A172 (cell line): ENCODE measurements around the gene C14orf132. TPM values are rescaled to one million over a fixed set of nuclear protein-coding genes. Genes with fewer than 3 reads are reported as not detected.
A peak's percentile ranks its signal among the peaks of the same experiment; 100 is the strongest.

ENCODE experiments used
- DNase-seq: peaks from one replicate; pipeline ENCODE4 v3.0.0-alpha.2; 2015; ENCODE audit warnings: low spot score
- total RNA-seq: library from RNA; depleted of rRNA; stranded (reverse); fragments of >200 nt; shearing (Covaris generic); gene quantifications from 2 replicates; pipeline ENCODE4 v1.2.3, GENCODE V29; 2014

C14orf132 gene
- total RNA-seq, 1 experiment from 2014 or later = 9.5 TPM

GRCh38 chr14:96082420-96083300 is 43.5 kb downstream of the C14orf132 start:
- DNase-seq = no peak

- DNase-seq = no peak
These were observed 44.6 kb downstream of the C14orf132 start for GRCh38 chr14:96083667-96084320.

GRCh38 chr14:96084796-96085195 is 45.6 kb downstream of the C14orf132 start:
- no peak for DNase-seq

GRCh38 chr14:96085369-96085768 is 46.2 kb downstream of the C14orf132 start:
- DNase-seq = no peak

- peak; percentile 67 for DNase-seq
These were observed 46.9 kb downstream of the C14orf132 start for GRCh38 chr14:96086032-96086431.

- DNase-seq = peak; percentile 16
These were observed 47.5 kb downstream of the C14orf132 start for GRCh38 chr14:96086574-96087077.

- DNase-seq = no peak
These were observed 48.9 kb downstream of the C14orf132 start for GRCh38 chr14:96088074-96088473.

- no peak for DNase-seq
These were observed 49.3 kb downstream of the C14orf132 start for GRCh38 chr14:96088481-96088880.

- DNase-seq = no peak
These were observed 49.7 kb downstream of the C14orf132 start for GRCh38 chr14:96088911-96089310.

- no peak for DNase-seq
These were observed 50.2 kb downstream of the C14orf132 start for GRCh38 chr14:96089401-96089800.

- peak; percentile 6 for DNase-seq
These were observed 51.4 kb downstream of the C14orf132 start for GRCh38 chr14:96090441-96091148.

GRCh38 chr14:96091149-96091693 is 52.1 kb downstream of the C14orf132 start:
- DNase-seq = no peak

GRCh38 chr14:96091941-96092411 is 52.8 kb downstream of the C14orf132 start:
- peak; percentile 3 for DNase-seq

- no peak for DNase-seq
These were observed 53.8 kb downstream of the C14orf132 start for GRCh38 chr14:96092936-96093335.

GRCh38 chr14:96094211-96094610 is 55.0 kb downstream of the C14orf132 start:
- DNase-seq = no peak

- DNase-seq = no peak
These were observed 55.5 kb downstream of the C14orf132 start for GRCh38 chr14:96094656-96095055.

GRCh38 chr14:96095058-96095457 is 55.9 kb downstream of the C14orf132 start:
- no peak for DNase-seq

- DNase-seq = peak; percentile 55
These were observed 56.7 kb downstream of the C14orf132 start for GRCh38 chr14:96095581-96096476.

GRCh38 chr14:96096639-96097610 is 57.8 kb downstream of the C14orf132 start:
- DNase-seq = no peak
